D721Med (cell line): ENCODE measurements around the gene TTC23L.

Experiments used
- DNase-seq: peaks from one replicate; pipeline ENCODE4 v3.0.0; 2011; ENCODE audit warnings: low spot score; ENCODE audit not compliant: insufficient read length
- FAIRE-seq: peaks from 2 replicates; lab custom pipeline; 2011; peaks lifted over from hg19 to GRCh38; lab: Jason Lieb, UNC
- TF ChIP-seq, protein P1 (sequence below): IDR thresholded peaks from 2 replicates; pipeline ENCODE4 v1.5.1; 2012; ENCODE audit warnings: mild to moderate bottlenecking, control low read depth; ENCODE audit not compliant: insufficient read depth; ENCODE audit errors: missing control alignments

Gene TTC23L

DNA sequence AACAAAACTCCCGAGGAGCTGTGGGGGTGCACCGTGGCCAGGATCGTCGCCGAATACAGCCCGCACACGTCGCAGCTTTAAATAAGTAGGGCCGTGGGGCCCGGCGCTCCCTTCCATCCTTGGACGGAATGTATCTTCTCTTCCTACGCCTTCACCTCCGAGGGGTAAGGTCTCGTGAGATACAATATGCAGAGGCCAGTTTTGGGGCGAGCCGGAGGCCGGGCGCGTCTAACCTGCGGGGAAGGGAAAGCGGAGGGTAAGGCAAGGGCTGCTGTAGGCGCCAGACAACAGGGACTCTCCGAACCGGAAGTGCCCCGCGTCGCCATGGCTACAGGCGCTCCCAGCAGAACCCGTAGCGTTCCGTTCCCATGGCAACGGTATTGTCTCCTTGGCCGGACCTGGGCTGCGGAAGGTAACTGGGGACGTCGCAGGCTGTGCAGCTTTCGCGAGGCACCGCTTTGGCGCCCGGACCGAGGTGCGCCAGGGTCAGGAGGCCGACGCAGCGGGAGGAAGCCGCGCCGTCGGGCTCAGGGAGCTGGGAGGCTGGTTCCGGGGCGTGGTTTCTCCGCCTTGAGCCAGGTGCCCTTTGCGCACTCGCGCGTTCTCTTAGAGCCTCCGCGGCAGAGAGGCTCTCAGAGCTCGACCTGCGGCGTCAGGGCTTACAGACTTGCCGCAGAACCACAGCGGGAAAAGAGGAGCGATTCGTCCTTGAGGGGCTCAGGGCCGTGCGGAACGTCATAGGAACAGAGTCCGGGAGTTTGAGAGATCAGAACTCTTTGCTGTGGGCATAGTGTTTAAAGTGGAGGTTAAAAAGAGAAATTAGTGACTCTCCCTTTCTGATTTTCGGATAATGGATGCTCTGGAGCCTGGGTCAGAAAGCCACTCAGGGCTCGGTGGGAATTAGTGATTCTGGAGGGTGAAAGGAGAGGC, at the start of gene TTC23L:
TTC23L (plus strand) TSS at position 380 of the 930 bp plus-strand sequence. CDS start 1,508 bp downstream, outside the sequence.
- DNase-seq (peak; percentile 83), FAIRE-seq (no peak)
- TF ChIP-seq, protein P1, sequence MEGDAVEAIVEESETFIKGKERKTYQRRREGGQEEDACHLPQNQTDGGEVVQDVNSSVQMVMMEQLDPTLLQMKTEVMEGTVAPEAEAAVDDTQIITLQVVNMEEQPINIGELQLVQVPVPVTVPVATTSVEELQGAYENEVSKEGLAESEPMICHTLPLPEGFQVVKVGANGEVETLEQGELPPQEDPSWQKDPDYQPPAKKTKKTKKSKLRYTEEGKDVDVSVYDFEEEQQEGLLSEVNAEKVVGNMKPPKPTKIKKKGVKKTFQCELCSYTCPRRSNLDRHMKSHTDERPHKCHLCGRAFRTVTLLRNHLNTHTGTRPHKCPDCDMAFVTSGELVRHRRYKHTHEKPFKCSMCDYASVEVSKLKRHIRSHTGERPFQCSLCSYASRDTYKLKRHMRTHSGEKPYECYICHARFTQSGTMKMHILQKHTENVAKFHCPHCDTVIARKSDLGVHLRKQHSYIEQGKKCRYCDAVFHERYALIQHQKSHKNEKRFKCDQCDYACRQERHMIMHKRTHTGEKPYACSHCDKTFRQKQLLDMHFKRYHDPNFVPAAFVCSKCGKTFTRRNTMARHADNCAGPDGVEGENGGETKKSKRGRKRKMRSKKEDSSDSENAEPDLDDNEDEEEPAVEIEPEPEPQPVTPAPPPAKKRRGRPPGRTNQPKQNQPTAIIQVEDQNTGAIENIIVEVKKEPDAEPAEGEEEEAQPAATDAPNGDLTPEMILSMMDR, result no peak

- DNase-seq, result no peak
- TF ChIP-seq, protein P1, result no peak
- no peak for FAIRE-seq
Observed at GRCh38 chr5:34789639-34790038, 49.3 kb upstream of the TTC23L start.

GRCh38 chr5:34790069-34790468, 48.9 kb upstream of the TTC23L start:
- TF ChIP-seq, protein P1, result no peak
- FAIRE-seq (no peak), DNase-seq (no peak)

DNA sequence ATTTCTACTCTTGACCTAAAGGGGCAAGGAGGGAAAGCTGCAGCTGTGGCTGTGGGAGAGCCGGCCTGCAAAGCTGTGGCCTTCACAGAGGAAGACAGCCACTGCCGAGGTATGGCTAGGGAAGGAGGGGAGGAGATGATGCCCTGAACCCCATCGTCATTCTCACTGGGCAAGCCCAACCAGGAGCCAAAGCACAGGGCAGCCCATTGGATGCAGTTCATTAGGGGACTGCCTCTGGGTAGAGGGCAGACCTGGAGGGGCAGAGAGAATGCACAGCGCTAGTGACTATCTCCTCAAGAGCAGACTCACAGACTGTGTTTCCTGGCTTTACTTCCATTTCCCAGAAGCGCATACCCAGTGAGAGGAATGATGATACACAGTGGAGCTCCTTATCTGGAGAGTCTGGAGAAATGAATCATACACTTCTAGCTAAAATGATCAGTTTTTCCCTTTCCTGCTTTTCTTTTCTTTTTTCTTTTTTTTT, 47.2 kb upstream of the TTC23L start:
- FAIRE-seq, result no peak
- TF ChIP-seq, protein P1, result no peak
- DNase-seq, result no peak

- no peak for FAIRE-seq
- TF ChIP-seq, protein P1, result no peak
- DNase-seq, result no peak
Observed at GRCh38 chr5:34802834-34803563, 36.0 kb upstream of the TTC23L start.

- TF ChIP-seq, protein P1, result no peak
- FAIRE-seq (no peak), DNase-seq (no peak)
Observed at GRCh38 chr5:34803974-34804732, 34.8 kb upstream of the TTC23L start.
